HG03025 (cell line): ENCODE measurements around the gene IMP3.
"Not testable (repeated sequence)": the region's sequence is repeated elsewhere in the genome, so short reads cannot be mapped to it uniquely, and the experiment has no call there.

Experiments
- ATAC-seq: cut with Tn5 transposase; IDR thresholded peaks from one replicate; pipeline ENCODE4 v1.9.1; 2021; ENCODE audit warnings: mild to moderate bottlenecking, moderate library complexity; ENCODE audit not compliant: unreplicated experiment, low FRiP score

Gene IMP3

GRCh38 chr15:75639709-75640482 lies at the start of gene IMP3:
Gene IMP3, minus strand, starts transcription at chr15:75640224. Its CDS starts 56 bp downstream, at chr15:75640168.
- ATAC-seq: peak; percentile 88

GRCh38 chr15:75689429-75689828 lies 49.4 kb upstream of the IMP3 start:
- ATAC-seq: not testable (repeated sequence)

GRCh38 chr15:75688831-75689230 lies 48.8 kb upstream of the IMP3 start:
- ATAC-seq: no peak

- no peak for ATAC-seq
These were observed 48.2 kb upstream of the IMP3 start for GRCh38 chr15:75688278-75688557.

- ATAC-seq: no peak
These were observed 47.7 kb upstream of the IMP3 start for GRCh38 chr15:75687486-75688277.

- not testable (repeated sequence) for ATAC-seq
These were observed 46.2 kb upstream of the IMP3 start for GRCh38 chr15:75686212-75686642.

GRCh38 chr15:75685195-75685594 lies 45.2 kb upstream of the IMP3 start:
- ATAC-seq: no peak

- no peak for ATAC-seq
These were observed 44.6 kb upstream of the IMP3 start for GRCh38 chr15:75684648-75685047.

GRCh38 chr15:75683646-75684312 lies 43.8 kb upstream of the IMP3 start:
- ATAC-seq: not testable (repeated sequence)

- no peak for ATAC-seq
These were observed 42.4 kb upstream of the IMP3 start for GRCh38 chr15:75682181-75683135.

- no peak for ATAC-seq
These were observed 40.2 kb upstream of the IMP3 start for GRCh38 chr15:75680007-75680789.

- ATAC-seq: not testable (repeated sequence)
These were observed 38.3 kb upstream of the IMP3 start for GRCh38 chr15:75678324-75678690.

GRCh38 chr15:75677465-75678323 lies 37.7 kb upstream of the IMP3 start:
- no peak for ATAC-seq

- ATAC-seq: no peak
These were observed 36.9 kb upstream of the IMP3 start for GRCh38 chr15:75676688-75677464.

GRCh38 chr15:75675579-75676404 lies 35.8 kb upstream of the IMP3 start:
- ATAC-seq: no peak

GRCh38 chr15:75674366-75674765 lies 34.3 kb upstream of the IMP3 start:
- no peak for ATAC-seq
